Bronchial epithelial cell (primary cell): ENCODE measurements around the gene TWIST1. TPM values are rescaled to one million over a fixed set of nuclear protein-coding genes. Genes with fewer than 3 reads are reported as not detected.

Source experiments
- DNase-seq: peaks from one replicate; pipeline ENCODE4 v3.0.0-alpha.2; 2010; ENCODE audit warnings: low read depth
- FAIRE-seq: peaks from 2 replicates; lab custom pipeline; 2011; peaks lifted over from hg19 to GRCh38; lab: Jason Lieb, UNC
- H3K27me3 ChIP-seq: 2 replicates; pipeline ENCODE4 v1.5.1; 2011; ENCODE audit warnings: low read length; ENCODE audit not compliant: control insufficient read depth, insufficient read depth
- H3K36me3 ChIP-seq: 2 replicates; pipeline ENCODE4 v1.5.1; 2011; ENCODE audit warnings: low read length; ENCODE audit not compliant: control insufficient read depth, insufficient read depth
- H3K4me3 ChIP-seq: 2 replicates; pipeline ENCODE4 v1.5.1; 2011; ENCODE audit warnings: mild to moderate bottlenecking, low read depth, low read length, control low read depth
- CTCF ChIP-seq: IDR thresholded peaks from 2 replicates; pipeline ENCODE4 v1.5.1; 2011; ENCODE audit warnings: mild to moderate bottlenecking, moderate library complexity, low read length, control low read depth, inconsistent platforms; ENCODE audit not compliant: insufficient read depth, severe bottlenecking
- total RNA-seq: library from RNA; depleted of rRNA; stranded (reverse); fragments of >200 nt; gene quantifications from 2 replicates; pipeline ENCODE4 v1.2.1, GENCODE V29; 2014

TWIST1 gene
- 9.0 and 23.7 TPM in 2 replicates for total RNA-seq

DNA sequence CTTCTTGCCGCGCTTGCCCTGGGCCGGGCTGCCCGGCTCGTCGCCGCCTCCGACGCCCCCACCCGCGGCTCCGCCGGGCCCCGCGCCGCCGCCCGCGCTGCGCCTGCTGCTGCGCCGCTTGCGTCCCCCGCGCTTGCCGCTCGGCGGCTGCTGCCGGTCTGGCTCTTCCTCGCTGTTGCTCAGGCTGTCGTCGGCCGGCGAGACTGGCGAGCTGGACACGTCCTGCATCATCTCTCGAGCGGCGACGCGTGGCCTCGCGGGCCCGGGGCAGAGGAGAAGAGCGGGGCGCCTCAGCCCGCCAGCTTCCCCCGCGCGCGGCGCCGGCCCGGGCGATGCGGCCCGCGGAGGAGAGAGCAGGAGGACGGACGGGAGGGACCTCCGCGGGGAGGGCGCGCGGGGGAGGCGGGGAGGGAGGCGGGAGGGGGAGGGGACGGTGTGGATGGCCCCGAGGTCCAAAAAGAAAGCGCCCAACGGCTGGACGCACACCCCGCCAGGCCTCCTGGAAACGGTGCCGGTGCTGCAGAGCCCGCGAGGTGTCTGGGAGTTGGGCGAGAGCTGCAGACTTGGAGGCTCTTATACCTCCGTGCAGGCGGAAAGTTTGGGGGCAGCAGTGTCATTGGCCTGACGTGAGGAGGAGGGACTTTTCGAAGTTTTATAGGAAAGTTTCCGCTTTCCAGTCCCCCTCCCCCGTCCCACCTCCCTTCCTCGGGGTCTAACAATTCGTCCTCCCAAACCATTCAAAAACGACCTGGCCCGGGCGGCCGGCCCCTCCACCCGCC, at the start of gene TWIST1:
TWIST1 (minus strand) TSS at position 546 of the 779 bp plus-strand sequence; CDS start at position 231, 315 bp downstream.
- no peak for TF ChIP-seq CTCF
- FAIRE-seq (no peak), DNase-seq (no peak)
- peak within 1 kb of the TSS; percentile 38 for H3K4me3 ChIP-seq
- H3K27me3 ChIP-seq, result peaks cover 43% of the 10 kb centered on the region
- H3K36me3 ChIP-seq, result no peaks in the 10 kb centered on the region

- FAIRE-seq (no peak), DNase-seq (no peak)
- Histone ChIP-seq H3K36me3 (no peaks in the 10 kb centered on the region), H3K4me3 (no peak overlapping the region), H3K27me3 (no peaks in the 10 kb centered on the region)
- no peak for TF ChIP-seq CTCF
These were observed 44.2 kb upstream of the TWIST1 start for GRCh38 chr7:19161671-19162070.

DNA sequence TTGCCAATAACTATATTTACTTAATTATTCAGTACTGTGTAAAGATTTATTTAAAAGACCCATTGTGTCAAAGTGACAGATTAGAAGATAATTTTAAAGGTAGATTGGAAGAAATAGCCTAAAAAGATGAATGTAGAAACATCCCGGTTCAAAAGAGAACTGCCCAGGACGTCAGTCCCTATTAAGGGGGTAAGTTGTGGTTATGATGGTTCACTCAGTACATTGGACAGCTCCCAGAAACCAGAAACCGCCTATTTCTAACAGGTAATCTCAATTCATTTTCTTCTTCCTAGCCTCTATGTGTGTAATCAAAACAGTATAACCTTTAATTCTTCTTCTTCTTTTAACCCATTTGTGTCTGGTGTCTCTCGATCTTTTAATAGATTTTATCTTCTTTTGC, 29.3 kb upstream of the TWIST1 start:
- H3K27me3 ChIP-seq, result peaks cover 26% of the 10 kb centered on the region
- FAIRE-seq, result no peak
- H3K4me3 ChIP-seq, result no peak overlapping the region
- peak; percentile 26 for DNase-seq
- TF ChIP-seq CTCF, result no peak
- H3K36me3 ChIP-seq, result no peaks in the 10 kb centered on the region

GRCh38 chr7:19145434-19146115, 28.1 kb upstream of the TWIST1 start:
- FAIRE-seq (no peak), DNase-seq (no peak)
- Histone ChIP-seq H3K36me3 (no peaks in the 10 kb centered on the region), H3K4me3 (no peak overlapping the region), H3K27me3 (peaks cover 26% of the 10 kb centered on the region)
- no peak for TF ChIP-seq CTCF

DNA sequence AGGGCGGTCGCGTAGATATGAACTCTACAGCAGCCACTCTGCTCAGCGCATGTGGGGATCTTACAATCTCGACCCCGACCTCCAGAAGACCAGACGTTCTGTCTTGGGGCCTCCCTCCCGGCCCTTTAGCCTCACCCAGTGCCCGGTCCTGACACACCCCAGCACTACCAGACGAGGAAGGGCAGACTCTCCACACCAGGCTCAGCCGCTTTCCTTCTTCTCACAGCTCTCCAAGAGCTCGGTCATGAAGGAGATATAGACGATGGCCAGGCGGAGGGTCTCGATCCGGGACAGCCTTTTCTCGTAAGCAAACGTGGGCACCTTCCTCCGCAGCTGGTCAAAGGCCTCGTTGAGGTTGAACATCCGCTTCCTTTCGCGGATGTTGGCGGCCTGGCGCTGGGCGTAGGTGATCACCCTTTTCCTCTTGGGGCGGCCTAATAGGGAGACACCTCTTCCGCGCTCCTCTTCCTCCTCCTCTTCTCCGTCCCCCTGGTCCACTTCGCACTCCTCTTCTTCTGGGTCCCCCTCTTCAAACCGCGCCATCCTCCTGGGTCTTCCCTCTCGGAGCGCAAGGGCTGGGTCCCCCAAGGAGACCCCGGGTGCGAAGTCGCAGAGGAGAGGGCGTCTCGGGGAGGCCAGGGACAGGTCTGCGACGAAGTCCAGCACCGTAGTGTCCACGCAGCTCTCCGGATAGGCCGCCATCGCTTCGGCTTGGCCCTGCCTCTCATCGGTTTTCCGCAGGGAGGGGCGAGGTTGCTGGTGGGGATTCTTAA, 27.4 kb upstream of the TWIST1 start, which contains the start of gene FERD3L:
FERD3L (minus strand) TSS at position 761 of the 773 bp plus-strand sequence; CDS start at position 702, 59 bp downstream.
- DNase-seq (no peak), FAIRE-seq (no peak)
- Histone ChIP-seq H3K27me3 (peaks cover 26% of the 10 kb centered on the region), H3K4me3 (no peak within 1 kb of the TSS), H3K36me3 (no peaks in the 10 kb centered on the region)
- no peak for TF ChIP-seq CTCF
